Lower leg skin (tissue), 4 donors: ENCODE data around the gene TSTD1. TPM values are rescaled to one million over a fixed set of nuclear protein-coding genes. Genes with fewer than 3 reads are reported as not detected.
"Not testable (repeated sequence)": the region's sequence is repeated elsewhere in the genome, so short reads cannot be mapped to it uniquely, and the experiment has no call there.

Experiments used
- DNase-seq, 2 donors: peaks; one replicate each; pipeline ENCODE4 v3.0.0-alpha.2; 2019; ENCODE audit warnings: low spot score in 2 of 2
- H3K4me3 ChIP-seq: fragments of 200-600 bp; sonication (generic); 2 replicates; pipeline ENCODE4 v1.5.1; 2017; ENCODE audit warnings: mild to moderate bottlenecking, low read depth; ENCODE audit not compliant: poor library complexity, severe bottlenecking
- CTCF ChIP-seq, 3 donors: fragments of 450-650 bp; IDR thresholded peaks; one replicate each; pipeline ENCODE4 v1.5.1; 2016; ENCODE audit warnings: antibody characterized with exemption in 3 of 3, mild to moderate bottlenecking in 3 of 3, moderate library complexity in 2 of 3
- POLR2A ChIP-seq, 2 donors: fragments of 450-650 bp; IDR thresholded peaks; one replicate each; pipeline ENCODE4 v1.6.1; 2016 to 2017; ENCODE audit warnings: antibody characterized with exemption in 2 of 2, mild to moderate bottlenecking in 1 of 2, moderate library complexity in 1 of 2
- WGBS, 2 donors: methylation state at CpG; one replicate each; pipeline ENCODE4 v1.1.5; 2018; 5-methylcytosine and 5-hydroxymethylcytosine counted together
- intact Hi-C: fragments of 100-400 bp; cut with DNase I; formaldehyde crosslinking; loops from one replicate; pipeline ENCODE4 v1.15.0; 2023; ENCODE audit warnings: low total_unique reads
- total RNA-seq, 4 donors: library from RNA; depleted of rRNA; stranded (reverse); fragments of >200 nt; gene quantifications; one replicate each; pipeline ENCODE4 v1.1.0, GENCODE V29; 2016

The TSTD1 gene
- total RNA-seq, 4 donors from 2014 or later: 94.9 to 136 (median 107) TPM

DNA sequence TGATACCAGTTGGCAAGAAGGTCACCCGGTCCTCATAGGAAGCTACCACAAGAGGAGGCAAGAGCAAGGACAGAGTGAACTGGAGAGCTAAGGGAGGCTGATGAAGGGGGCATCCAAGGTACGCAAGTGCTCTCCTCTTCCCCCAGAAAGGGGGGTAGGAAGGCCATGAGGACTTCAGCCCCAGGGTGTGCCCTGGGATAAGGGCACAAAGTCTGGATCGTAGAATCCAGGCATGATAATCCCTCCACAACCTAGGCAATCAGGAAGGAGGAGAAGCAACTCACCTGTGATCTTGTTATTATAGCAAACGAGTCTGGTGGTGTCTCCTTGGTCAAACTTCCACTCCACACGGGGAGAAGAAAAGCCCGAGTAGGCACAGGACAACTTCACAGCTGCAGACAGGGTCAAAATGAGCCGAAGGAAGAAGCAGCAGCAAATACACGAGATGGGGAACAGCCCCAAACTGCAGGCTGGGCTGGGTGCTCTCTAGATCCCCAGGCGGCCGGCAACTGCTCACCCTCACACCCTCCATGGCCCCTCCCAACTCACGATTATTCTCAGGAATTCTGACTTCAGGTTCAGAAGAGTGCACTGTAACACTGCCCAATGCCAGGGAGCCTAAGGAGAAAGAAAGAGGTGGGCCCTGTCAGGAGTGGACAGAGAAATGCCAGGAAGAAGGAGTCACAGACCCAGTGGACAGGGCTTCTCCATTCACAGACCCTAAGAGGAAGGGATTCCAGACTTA is 37.9 kb downstream of the TSTD1 start:
- 76 to 88% methylated on average over 11 of the region's 11 CpGs for WGBS, 2 donors

GRCh38 chr1:160999376-160999775 is 39.4 kb downstream of the TSTD1 start:
- TF ChIP-seq POLR2A (IDR thresholded peaks at IDR 0.05) (no peak), CTCF (IDR thresholded peaks at IDR 0.05) (no peak)
- DNase-seq: no peak
- WGBS, 2 donors: 76 to 85% methylated on average over 5 of the region's 5 CpGs
- H3K4me3 ChIP-seq: no peak overlapping the region
- intact Hi-C loops: no loop called here

More for the DNA sequence above, 37.9 kb downstream of the TSTD1 start:
- TF ChIP-seq POLR2A (IDR thresholded peaks at IDR 0.05) (no peak), CTCF (IDR thresholded peaks at IDR 0.05) (no peak)
- no peak for DNase-seq
- H3K4me3 ChIP-seq: no peak overlapping the region
- intact Hi-C loops: loop anchor here (5.0 kb wide), 1 partner anchor 96 kb away; the partner anchor contains the start of gene KLHDC9

- peak; percentile 42 to 88 for DNase-seq
- no peak for TF ChIP-seq POLR2A (IDR thresholded peaks at IDR 0.05)
- TF ChIP-seq CTCF (IDR thresholded peaks at IDR 0.05): no peak
- H3K4me3 ChIP-seq: no peak overlapping the region
- intact Hi-C loops: no loop called here
- 67 to 86% methylated on average over 1 of the region's 1 CpG for WGBS, 2 donors
Observed at GRCh38 chr1:160997323-160998038, 41.3 kb downstream of the TSTD1 start.

- no peak overlapping the region for H3K4me3 ChIP-seq
- intact Hi-C loops: no loop called here
- WGBS, 2 donors: 81 to 83% methylated on average over 3 of the region's 3 CpGs
- no peak for DNase-seq
- TF ChIP-seq CTCF (IDR thresholded peaks at IDR 0.05): no peak
- no peak for TF ChIP-seq POLR2A (IDR thresholded peaks at IDR 0.05)
Observed at GRCh38 chr1:160996178-160996577, 42.6 kb downstream of the TSTD1 start.

DNA sequence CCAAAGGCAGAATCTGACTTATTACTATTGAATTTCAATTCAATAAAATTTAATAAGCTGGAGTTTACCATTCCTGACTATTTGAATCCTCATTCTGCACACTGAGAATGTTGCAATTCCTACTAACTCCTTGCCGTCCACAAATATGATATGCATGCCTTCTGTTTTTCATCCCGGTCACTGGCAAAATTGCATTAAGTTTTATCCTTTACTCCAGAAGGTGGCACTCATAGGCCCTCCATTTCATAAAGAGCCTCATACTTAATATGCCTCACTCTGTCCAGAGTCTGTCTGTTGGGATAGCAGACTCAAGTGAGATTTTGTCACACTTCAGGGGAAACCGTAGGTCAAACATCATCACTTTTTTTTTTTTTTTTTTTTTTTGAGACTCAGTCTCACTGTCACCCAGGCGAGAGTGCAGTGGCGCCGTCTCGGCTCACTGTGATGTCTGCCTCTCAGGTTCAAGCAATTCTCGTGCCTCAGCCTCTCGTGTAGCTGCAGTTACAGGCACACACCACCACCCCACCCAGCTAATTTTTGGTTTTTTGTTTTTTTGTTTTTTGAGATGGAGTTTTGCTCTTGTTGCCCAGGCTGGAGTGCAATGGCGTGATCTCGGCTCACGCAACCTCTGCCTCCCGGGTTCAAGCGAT is 45.1 kb downstream of the TSTD1 start:
- intact Hi-C loops: no loop called here
- TF ChIP-seq CTCF (IDR thresholded peaks at IDR 0.05) (no peak), POLR2A (IDR thresholded peaks at IDR 0.05) (no peak)
- H3K4me3 ChIP-seq: no peak overlapping the region
- DNase-seq: no peak
- 75 to 78% methylated on average over 14 of the region's 14 CpGs for WGBS, 2 donors

DNA sequence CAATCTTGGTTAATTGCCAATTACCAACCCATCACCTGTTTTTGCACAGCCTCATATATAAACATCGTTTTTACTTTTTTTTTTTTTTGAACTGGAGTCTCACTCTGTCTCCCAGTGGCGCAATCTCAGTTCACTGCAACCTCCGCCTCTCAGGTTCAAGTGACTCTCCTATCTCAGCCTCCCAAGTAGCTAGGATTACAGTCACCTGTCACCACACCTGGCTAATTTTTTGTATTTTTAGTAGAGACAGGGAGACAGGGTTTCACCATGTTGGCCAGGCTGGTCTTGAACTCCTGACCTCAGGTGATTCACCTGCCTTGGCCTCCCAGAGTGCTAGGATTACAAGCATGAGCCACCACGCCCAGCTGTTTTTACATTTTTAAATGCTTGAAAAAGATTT is 46.7 kb downstream of the TSTD1 start:
- DNase-seq, intact Hi-C loops, H3K4me3 ChIP-seq: not testable (repeated sequence)
- 77 to 86% methylated on average over 4 of the region's 4 CpGs for WGBS, 2 donors
